Suppressor macrophage treated with lipopolysaccharide for 4 hours (primary cell): ENCODE data around the gene HIPK2.
A peak's percentile ranks its signal among the peaks of the same experiment; 100 is the strongest.

Source experiments
- DNase-seq: peaks from one replicate; pipeline ENCODE4 v3.0.0-alpha.2; 2020

Gene HIPK2

GRCh38 chr7:139647085-139647484 lies 130.7 kb downstream of the HIPK2 start:
- no peak for DNase-seq

- DNase-seq = no peak
Observed at GRCh38 chr7:139646566-139646965, 131.2 kb downstream of the HIPK2 start.

GRCh38 chr7:139645572-139646523 lies 131.9 kb downstream of the HIPK2 start:
- DNase-seq = peak; percentile 91

- no peak for DNase-seq
Observed at GRCh38 chr7:139643951-139644585, 133.7 kb downstream of the HIPK2 start.

GRCh38 chr7:139642283-139642682 lies 135.5 kb downstream of the HIPK2 start:
- DNase-seq = no peak

GRCh38 chr7:139641337-139641992 lies 136.3 kb downstream of the HIPK2 start:
- no peak for DNase-seq

GRCh38 chr7:139640681-139641080 lies 137.1 kb downstream of the HIPK2 start:
- peak; percentile 79 for DNase-seq

GRCh38 chr7:139639563-139639962 lies 138.2 kb downstream of the HIPK2 start:
- DNase-seq = no peak

- DNase-seq = peak; percentile 64
Observed at GRCh38 chr7:139635526-139636302, 142.1 kb downstream of the HIPK2 start.

GRCh38 chr7:139634087-139634486 lies 143.7 kb downstream of the HIPK2 start:
- DNase-seq = no peak

GRCh38 chr7:139631520-139632031 lies 146.2 kb downstream of the HIPK2 start:
- no peak for DNase-seq

GRCh38 chr7:139630643-139631519 lies 146.9 kb downstream of the HIPK2 start:
- DNase-seq = no peak

GRCh38 chr7:139629392-139630082 lies 148.3 kb downstream of the HIPK2 start:
- DNase-seq = no peak

GRCh38 chr7:139627831-139628230 lies 150.0 kb downstream of the HIPK2 start:
- no peak for DNase-seq

- DNase-seq = no peak
Observed at GRCh38 chr7:139626817-139627216, 151.0 kb downstream of the HIPK2 start.

- no peak for DNase-seq
Observed at GRCh38 chr7:139623518-139623917, 154.3 kb downstream of the HIPK2 start.

- peak; percentile 35 for DNase-seq
Observed at GRCh38 chr7:139620676-139621344, 157.0 kb downstream of the HIPK2 start.

- no peak for DNase-seq
Observed at GRCh38 chr7:139619367-139619657, 158.5 kb downstream of the HIPK2 start.

- DNase-seq = peak; percentile 53
Observed at GRCh38 chr7:139618482-139619366, 159.1 kb downstream of the HIPK2 start.
